Measurements from ENCODE around the gene SLIT1. TPM values are rescaled to one million over a fixed set of nuclear protein-coding genes. Genes with fewer than 3 reads are reported as not detected.

SLIT1 gene
- total RNA-seq, 1 donor from 2014 or later, result 25.5 TPM

DNA sequence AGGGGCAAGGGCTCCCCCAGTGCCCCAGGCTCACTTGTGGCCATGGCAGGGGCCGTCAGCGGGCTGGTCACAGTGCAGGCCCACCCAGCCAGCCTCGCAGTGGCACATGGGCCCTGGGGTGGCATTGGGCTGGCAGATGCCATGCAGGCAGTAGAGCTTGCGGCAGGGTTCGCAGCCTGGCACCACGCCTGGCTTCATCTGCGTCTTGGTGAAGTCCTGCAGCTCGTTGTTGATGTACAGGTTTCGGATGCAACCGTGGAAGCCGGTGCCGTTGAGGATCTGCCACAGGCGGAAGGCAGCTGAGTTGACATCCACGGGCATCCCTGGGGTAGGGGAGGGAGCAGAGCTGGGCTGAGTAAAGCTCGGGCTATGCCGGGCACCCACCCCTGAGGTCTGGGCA, 183.1 kb downstream of the SLIT1 start:
- Mint-ChIP-seq H3K27ac (peak overlapping the region; percentile 33), H3K27me3 (no peaks in the 10 kb centered on the region), H3K36me3 (ENCODE audit: insufficient read depth) (peaks cover 7% of the 10 kb centered on the region), H3K4me3 (ENCODE audit: low read depth) (no peak overlapping the region), H3K9me3 (ENCODE audit: low read depth) (peaks cover 10% of the 10 kb centered on the region), H3K4me1 (ENCODE audit: low read depth) (no peaks in the 10 kb centered on the region)
- TF ChIP-seq CTCF (IDR thresholded peaks at IDR 0.05; ENCODE audit: unreplicated experiment), result no peak
- DNase-seq (ENCODE audit: low spot score, unreplicated experiment), result no peak

DNA sequence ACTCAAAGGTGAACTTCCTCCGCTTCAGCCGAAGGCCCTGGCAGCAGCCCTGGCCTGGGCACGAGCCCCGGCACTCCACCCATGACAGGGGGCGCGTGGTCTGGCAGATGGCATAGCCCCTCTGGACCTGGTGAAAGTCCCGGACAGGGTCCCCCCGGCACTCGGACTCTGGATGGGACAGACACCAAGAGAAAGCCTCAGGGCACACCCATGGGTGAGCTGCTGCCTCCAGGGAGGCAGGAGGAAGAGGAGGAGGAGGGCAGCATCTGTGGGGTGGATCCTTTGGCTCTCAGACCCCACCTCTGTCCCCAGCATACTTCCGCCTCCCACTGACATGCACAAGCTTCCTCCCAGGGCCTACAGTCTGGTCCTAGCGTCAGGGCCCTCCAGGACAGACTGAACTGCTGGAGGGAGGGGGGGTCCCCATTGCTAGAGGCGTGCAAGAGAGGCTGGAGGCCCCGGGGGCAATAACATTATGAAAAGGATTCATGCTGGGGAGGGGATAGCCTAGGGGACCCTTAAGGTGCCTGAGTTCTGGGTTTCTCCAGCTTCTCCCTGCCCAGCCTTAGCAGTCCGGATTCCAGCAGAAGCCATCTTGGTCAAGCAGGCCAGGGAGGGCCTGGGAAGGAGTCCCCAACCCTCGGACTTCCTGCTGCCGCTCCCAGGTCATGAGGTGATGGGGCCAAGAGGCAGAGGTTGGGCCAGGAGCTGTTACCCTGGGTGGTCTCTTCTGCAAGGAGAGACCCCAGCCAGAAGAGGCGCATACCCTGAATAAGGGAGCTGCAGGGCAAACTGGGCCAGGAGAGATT, 184.4 kb downstream of the SLIT1 start:
- H3K4me3 Mint-ChIP-seq (ENCODE audit: low read depth), result no peak overlapping the region
- no peak for DNase-seq (ENCODE audit: low spot score, unreplicated experiment)
- H3K9me3 Mint-ChIP-seq (ENCODE audit: low read depth), result no peaks in the 10 kb centered on the region
- no peaks in the 10 kb centered on the region for H3K27me3 Mint-ChIP-seq
- peaks cover 2% of the 10 kb centered on the region for H3K36me3 Mint-ChIP-seq (ENCODE audit: insufficient read depth)
- no peak for TF ChIP-seq CTCF (IDR thresholded peaks at IDR 0.05; ENCODE audit: unreplicated experiment)
- H3K27ac Mint-ChIP-seq, result no peak overlapping the region
- no peaks in the 10 kb centered on the region for H3K4me1 Mint-ChIP-seq (ENCODE audit: low read depth)

GRCh38 chr10:97000487-97001182, 185.1 kb downstream of the SLIT1 start:
- Mint-ChIP-seq H3K4me1 (ENCODE audit: low read depth) (peaks cover 2% of the 10 kb centered on the region), H3K9me3 (ENCODE audit: low read depth) (no peaks in the 10 kb centered on the region), H3K27me3 (no peaks in the 10 kb centered on the region), H3K36me3 (ENCODE audit: insufficient read depth) (peaks cover 2% of the 10 kb centered on the region), H3K27ac (no peak overlapping the region), H3K4me3 (ENCODE audit: low read depth) (no peak overlapping the region)
- TF ChIP-seq CTCF (IDR thresholded peaks at IDR 0.05; ENCODE audit: unreplicated experiment), result peak; percentile 9
- no peak for DNase-seq (ENCODE audit: low spot score, unreplicated experiment)

DNA sequence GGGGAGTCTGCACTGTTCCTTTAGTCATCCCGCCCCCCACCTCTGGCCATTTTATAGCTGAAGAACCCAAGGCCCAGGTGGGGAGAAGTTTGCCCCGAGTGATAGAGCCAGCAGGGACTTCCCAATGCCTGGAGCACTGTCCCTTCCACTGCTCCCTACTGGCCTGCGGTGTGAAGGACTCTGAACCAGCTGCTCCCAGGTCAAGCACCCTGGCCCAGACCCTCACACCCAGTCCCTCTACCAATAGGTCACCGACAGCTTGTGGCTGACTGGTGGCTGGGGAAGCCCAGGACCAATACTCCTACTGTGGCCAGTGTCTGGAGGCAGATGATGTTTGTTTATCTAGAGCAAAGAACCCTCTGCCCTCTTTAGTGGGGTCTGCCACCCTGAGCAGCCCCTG, 185.8 kb downstream of the SLIT1 start:
- Mint-ChIP-seq H3K27ac (no peak overlapping the region), H3K4me1 (ENCODE audit: low read depth) (peaks cover 3% of the 10 kb centered on the region), H3K4me3 (ENCODE audit: low read depth) (no peak overlapping the region), H3K36me3 (ENCODE audit: insufficient read depth) (no peaks in the 10 kb centered on the region), H3K27me3 (no peaks in the 10 kb centered on the region), H3K9me3 (ENCODE audit: low read depth) (no peaks in the 10 kb centered on the region)
- no peak for TF ChIP-seq CTCF (IDR thresholded peaks at IDR 0.05; ENCODE audit: unreplicated experiment)
- DNase-seq (ENCODE audit: low spot score, unreplicated experiment), result no peak

DNA sequence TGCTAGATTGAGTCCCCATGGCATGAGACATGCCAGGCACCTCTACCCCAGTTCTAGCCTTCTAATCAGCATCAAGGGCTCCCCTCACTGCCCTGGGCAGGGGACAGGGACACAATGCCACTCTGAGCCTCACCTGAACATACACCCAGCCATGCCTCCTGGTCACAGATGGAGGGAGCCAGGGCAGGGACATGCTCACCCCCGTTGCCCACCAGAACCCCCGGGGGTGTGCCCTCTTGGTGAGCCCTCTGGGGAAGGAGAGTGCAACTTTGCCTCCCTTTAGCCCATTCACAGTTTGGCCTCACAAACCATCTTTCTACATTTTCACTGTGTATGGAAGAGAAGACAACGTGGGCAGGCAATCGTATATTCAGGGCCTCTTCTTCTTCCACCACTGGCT, 186.4 kb downstream of the SLIT1 start:
- no peak for TF ChIP-seq CTCF (IDR thresholded peaks at IDR 0.05; ENCODE audit: unreplicated experiment)
- no peak for DNase-seq (ENCODE audit: low spot score, unreplicated experiment)
- Mint-ChIP-seq H3K27ac (no peak overlapping the region), H3K36me3 (ENCODE audit: insufficient read depth) (no peaks in the 10 kb centered on the region), H3K4me3 (ENCODE audit: low read depth) (no peak overlapping the region), H3K4me1 (ENCODE audit: low read depth) (peaks cover 3% of the 10 kb centered on the region), H3K9me3 (ENCODE audit: low read depth) (no peaks in the 10 kb centered on the region), H3K27me3 (no peaks in the 10 kb centered on the region)
